Measurements from ENCODE around the gene RFC4. TPM values are rescaled to one million over a fixed set of nuclear protein-coding genes. Genes with fewer than 3 reads are reported as not detected.
A peak's percentile ranks its signal among the peaks of the same experiment; 100 is the strongest.
"Not testable (repeated sequence)": the region's sequence is repeated elsewhere in the genome, so short reads cannot be mapped to it uniquely, and the experiment has no call there.

The RFC4 gene
- polyA plus RNA-seq, 3 donors from 2014 or later: 17.7 to 19.5 (median 18.1) TPM

- Mint-ChIP-seq H3K36me3 (no peaks in the 10 kb centered on the region), H3K4me3 (no peak overlapping the region), H3K9me3 (no peaks in the 10 kb centered on the region), H3K27ac (no peak overlapping the region), H3K4me1 (no peaks in the 10 kb centered on the region), H3K27me3 (ENCODE audit: low read depth in 3 of 3) (peaks cover 0 to 3% (median 2%) of the 10 kb centered on the region in 3 donors)
- no peak for DNase-seq
These were observed 12.7 kb upstream of the RFC4 start for GRCh38 chr3:186818956-186819355.

- no peaks in the 10 kb centered on the region for H3K4me1 Mint-ChIP-seq
- H3K4me3 Mint-ChIP-seq: no peak overlapping the region
- no peaks in the 10 kb centered on the region for H3K36me3 Mint-ChIP-seq
- DNase-seq: no peak
- H3K9me3 Mint-ChIP-seq: no peaks in the 10 kb centered on the region
- no peak overlapping the region for H3K27ac Mint-ChIP-seq
- peaks cover 0 to 3% (median 2%) of the 10 kb centered on the region in 3 donors for H3K27me3 Mint-ChIP-seq (ENCODE audit: low read depth in 3 of 3)
These were observed 12.2 kb upstream of the RFC4 start for GRCh38 chr3:186818516-186818915.

- H3K36me3 Mint-ChIP-seq: no peaks in the 10 kb centered on the region
- DNase-seq: no peak
- H3K4me1 Mint-ChIP-seq: no peaks in the 10 kb centered on the region
- H3K9me3 Mint-ChIP-seq: no peaks in the 10 kb centered on the region
- peaks cover 0 to 2% (median 0%) of the 10 kb centered on the region in 3 donors for H3K27me3 Mint-ChIP-seq (ENCODE audit: low read depth in 3 of 3)
- H3K4me3 Mint-ChIP-seq: no peak overlapping the region
- H3K27ac Mint-ChIP-seq: no peak overlapping the region
These were observed 9.2 kb upstream of the RFC4 start for GRCh38 chr3:186815435-186815834.

GRCh38 chr3:186814100-186814499 lies 7.8 kb upstream of the RFC4 start:
- Mint-ChIP-seq H3K9me3 (peaks cover 0 to 2% (median 0%) of the 10 kb centered on the region in 6 donors), H3K4me1 (no peaks in the 10 kb centered on the region), H3K4me3 (no peak overlapping the region), H3K36me3 (no peaks in the 10 kb centered on the region), H3K27ac (no peak overlapping the region), H3K27me3 (ENCODE audit: low read depth in 3 of 3) (peaks cover 0 to 2% (median 0%) of the 10 kb centered on the region in 3 donors)
- DNase-seq: no peak

GRCh38 chr3:186811313-186811712 lies 5.0 kb upstream of the RFC4 start:
- not testable (repeated sequence) for H3K4me3 Mint-ChIP-seq; H3K9me3 Mint-ChIP-seq; H3K36me3 Mint-ChIP-seq; H3K27me3 Mint-ChIP-seq (ENCODE audit: low read depth in 3 of 3); DNase-seq; H3K27ac Mint-ChIP-seq
- H3K4me1 Mint-ChIP-seq: peaks cover 9 to 11% of the 10 kb centered on the region in 2 donors

- Mint-ChIP-seq H3K9me3 (peaks cover 0 to 2% (median 0%) of the 10 kb centered on the region in 6 donors), H3K27ac (no peak overlapping the region), H3K4me3 (no peak overlapping the region), H3K4me1 (peaks cover 15 to 19% of the 10 kb centered on the region in 2 donors), H3K27me3 (ENCODE audit: low read depth in 3 of 3) (peaks cover 0 to 4% (median 4%) of the 10 kb centered on the region in 3 donors), H3K36me3 (no peaks in the 10 kb centered on the region)
- no peak for DNase-seq
These were observed 4.2 kb upstream of the RFC4 start for GRCh38 chr3:186810336-186810996.

GRCh38 chr3:186807231-186807630 lies 949 bp upstream of the RFC4 start:
- H3K4me1 Mint-ChIP-seq: peaks cover 21 to 29% of the 10 kb centered on the region in 2 donors
- H3K27ac Mint-ChIP-seq: peak overlapping the region; percentile 91 to 95 (median 93)
- peaks cover 3 to 6% (median 3%) of the 10 kb centered on the region in 3 donors for H3K36me3 Mint-ChIP-seq
- peak overlapping the region; percentile 94 to 96 (median 95) for H3K4me3 Mint-ChIP-seq
- DNase-seq: no peak
- peaks cover 0 to 4% (median 2%) of the 10 kb centered on the region in 3 donors for H3K27me3 Mint-ChIP-seq (ENCODE audit: low read depth in 3 of 3)
- H3K9me3 Mint-ChIP-seq: peaks cover 0 to 2% (median 0%) of the 10 kb centered on the region in 6 donors

GRCh38 chr3:186803447-186803846 lies 2.8 kb downstream of the RFC4 start:
- not testable (repeated sequence) for H3K27ac Mint-ChIP-seq; H3K9me3 Mint-ChIP-seq; H3K27me3 Mint-ChIP-seq (ENCODE audit: low read depth in 3 of 3); H3K4me3 Mint-ChIP-seq; DNase-seq
- H3K4me1 Mint-ChIP-seq: peaks cover 22 to 48% of the 10 kb centered on the region in 2 donors
- H3K36me3 Mint-ChIP-seq: peaks cover 3 to 17% (median 7%) of the 10 kb centered on the region in 3 donors

- peaks cover 3 to 21% (median 9%) of the 10 kb centered on the region in 3 donors for H3K36me3 Mint-ChIP-seq
- peaks cover 0 to 4% (median 2%) of the 10 kb centered on the region in 3 donors for H3K27me3 Mint-ChIP-seq (ENCODE audit: low read depth in 3 of 3)
- H3K9me3 Mint-ChIP-seq: no peaks in the 10 kb centered on the region
- H3K27ac Mint-ChIP-seq: peak overlapping the region in 1 of 6 donors; percentile 17
- H3K4me1 Mint-ChIP-seq: peaks cover 22 to 49% of the 10 kb centered on the region in 2 donors
- no peak for DNase-seq
- H3K4me3 Mint-ChIP-seq: no peak overlapping the region
These were observed 3.6 kb downstream of the RFC4 start for GRCh38 chr3:186802701-186803100.

GRCh38 chr3:186800285-186800684 lies 6.0 kb downstream of the RFC4 start:
- H3K27ac Mint-ChIP-seq: peak overlapping the region in 1 of 6 donors; percentile 43
- H3K9me3 Mint-ChIP-seq: no peaks in the 10 kb centered on the region
- peaks cover 5 to 28% of the 10 kb centered on the region in 2 donors for H3K4me1 Mint-ChIP-seq
- peaks cover 9 to 33% (median 9%) of the 10 kb centered on the region in 3 donors for H3K36me3 Mint-ChIP-seq
- no peaks in the 10 kb centered on the region for H3K27me3 Mint-ChIP-seq (ENCODE audit: low read depth in 3 of 3)
- no peak for DNase-seq
- no peak overlapping the region for H3K4me3 Mint-ChIP-seq

- no peaks in the 10 kb centered on the region for H3K9me3 Mint-ChIP-seq
- no peak overlapping the region for H3K4me3 Mint-ChIP-seq
- no peaks in the 10 kb centered on the region for H3K27me3 Mint-ChIP-seq (ENCODE audit: low read depth in 3 of 3)
- H3K36me3 Mint-ChIP-seq: peaks cover 15 to 42% (median 16%) of the 10 kb centered on the region in 3 donors
- peak overlapping the region in 1 of 6 donors; percentile 34 for H3K27ac Mint-ChIP-seq
- H3K4me1 Mint-ChIP-seq: peaks cover 1 to 21% of the 10 kb centered on the region in 2 donors
- DNase-seq: no peak
These were observed 7.9 kb downstream of the RFC4 start for GRCh38 chr3:186798239-186798874.

GRCh38 chr3:186790261-186790981 lies 15.9 kb downstream of the RFC4 start:
- Mint-ChIP-seq H3K36me3 (peaks cover 38 to 73% (median 51%) of the 10 kb centered on the region in 3 donors), H3K4me3 (no peak overlapping the region), H3K9me3 (no peaks in the 10 kb centered on the region), H3K4me1 (peaks cover 37 to 51% of the 10 kb centered on the region in 2 donors), H3K27ac (peak overlapping the region in 5 of 6 donors; percentile 7 to 73 (median 22)), H3K27me3 (ENCODE audit: low read depth in 3 of 3) (peaks cover 0 to 12% (median 5%) of the 10 kb centered on the region in 3 donors)
- no peak for DNase-seq

- H3K4me1 Mint-ChIP-seq: peaks cover 45 to 58% of the 10 kb centered on the region in 2 donors
- no peak for DNase-seq
- H3K36me3 Mint-ChIP-seq: peaks cover 44 to 80% (median 57%) of the 10 kb centered on the region in 3 donors
These were observed 16.6 kb downstream of the RFC4 start for GRCh38 chr3:186789554-186790260.

More at GRCh38 chr3:186789554-186790260, 16.6 kb downstream of the RFC4 start:
- peak overlapping the region in 3 of 6 donors; percentile 15 to 100 (median 73) for H3K27ac Mint-ChIP-seq
- H3K4me3 Mint-ChIP-seq: no peak overlapping the region
- H3K27me3 Mint-ChIP-seq (ENCODE audit: low read depth in 3 of 3): peaks cover 0 to 19% (median 5%) of the 10 kb centered on the region in 3 donors
- H3K9me3 Mint-ChIP-seq: no peaks in the 10 kb centered on the region
